HEK293 (cell line): Measurements from ENCODE around the gene CHRNE.
"Not testable (repeated sequence)": the region's sequence is repeated elsewhere in the genome, so short reads cannot be mapped to it uniquely, and the experiment has no call there.

Experiments used
- CTCF ChIA-PET: fragments of 350-600 bp; formaldehyde crosslinking; extraction: SDS; loops from one replicate; lab custom pipeline; 2021; ENCODE audit warnings: antibody characterized with exemption; lab: Yijun Ruan, JAX
- POLR2A ChIA-PET: fragments of 300-600 bp; formaldehyde crosslinking; extraction: SDS; loops from one replicate; lab custom pipeline; 2020; ENCODE audit warnings: antibody characterized with exemption, inconsistent platforms; lab: Yijun Ruan, JAX
- H3K27ac ChIP-seq: fragments of 200-500 bp; sonication (Bioruptor generic); 2 replicates; pipeline ENCODE4 v1.5.1; 2014; ENCODE audit warnings: low read depth, low read length, control low read depth, inconsistent platforms; ENCODE audit errors: extremely low read depth
- H3K36me3 ChIP-seq, 2 experiments: fragments of 200-500 bp in 1 of 2; sonication (Bioruptor generic) in 1 of 2; 1 replicate in 1 of 2; 2 replicates in 1 of 2; pipeline ENCODE4 v1.5.1; 2014 to 2017; ENCODE audit warnings: inconsistent platforms in 2 of 2, low read length in 2 of 2; ENCODE audit not compliant: control insufficient read depth in 2 of 2, insufficient read depth in 1 of 2
- H3K4me1 ChIP-seq: fragments of 200-500 bp; sonication (Bioruptor generic); 2 replicates; pipeline ENCODE4 v1.5.1; 2014; ENCODE audit warnings: mild to moderate bottlenecking, low read length, inconsistent platforms; ENCODE audit not compliant: control insufficient read depth, insufficient read depth
- H3K4me3 ChIP-seq: 2 replicates; pipeline ENCODE4 v1.5.1; 2011; ENCODE audit warnings: low read depth, mild to moderate bottlenecking, control low read depth, low read length, moderate library complexity
- H3K9me3 ChIP-seq: fragments of 200-500 bp; sonication (Bioruptor generic); 2 replicates; pipeline ENCODE4 v1.5.1; 2014; ENCODE audit warnings: low read depth, low read length, inconsistent platforms; ENCODE audit not compliant: control insufficient read depth, insufficient read depth
- BCL11B ChIP-seq: fragments of 450-650 bp; formaldehyde crosslinking; IDR thresholded peaks from 2 replicates; pipeline ENCODE4 v1.5.1; 2016; ENCODE audit warnings: low read depth, missing biosample characterization, missing genetic modification characterization
- KLF8 ChIP-seq: fragments of 450-650 bp; formaldehyde crosslinking; IDR thresholded peaks from 2 replicates; pipeline ENCODE4 v1.5.1; 2016; ENCODE audit warnings: missing biosample characterization, missing genetic modification characterization
- SCRT2 ChIP-seq: fragments of 450-650 bp; formaldehyde crosslinking; IDR thresholded peaks from 2 replicates; pipeline ENCODE4 v1.5.1; 2016; ENCODE audit warnings: missing biosample characterization, missing genetic modification characterization
- SP3 ChIP-seq: fragments of 450-650 bp; formaldehyde crosslinking; IDR thresholded peaks from 2 replicates; pipeline ENCODE4 v1.5.1; 2016; ENCODE audit warnings: missing biosample characterization, missing genetic modification characterization
- YY2 ChIP-seq: fragments of 450-650 bp; formaldehyde crosslinking; IDR thresholded peaks from 2 replicates; pipeline ENCODE4 v1.5.1; 2016; ENCODE audit warnings: missing biosample characterization, missing genetic modification characterization
- ZFP37 ChIP-seq: fragments of 450-650 bp; formaldehyde crosslinking; IDR thresholded peaks from 2 replicates; pipeline ENCODE4 v1.5.1; 2016; ENCODE audit warnings: missing biosample characterization, missing genetic modification characterization
- ZNF10 ChIP-seq: fragments of 450-650 bp; formaldehyde crosslinking; IDR thresholded peaks from 2 replicates; pipeline ENCODE4 v1.5.1; 2017; ENCODE audit warnings: missing biosample characterization, missing genetic modification characterization
- ZNF133 ChIP-seq: fragments of 450-650 bp; formaldehyde crosslinking; IDR thresholded peaks from 2 replicates; pipeline ENCODE4 v1.5.1; 2016; ENCODE audit warnings: missing biosample characterization, missing genetic modification characterization
- ZNF335 ChIP-seq: fragments of 450-650 bp; formaldehyde crosslinking; conservative IDR thresholded peaks from 2 replicates; pipeline ENCODE4 v1.5.1; 2016; ENCODE audit warnings: missing biosample characterization, missing genetic modification characterization
- ZNF341 ChIP-seq: fragments of 450-650 bp; formaldehyde crosslinking; IDR thresholded peaks from 2 replicates; pipeline ENCODE4; 2016; ENCODE audit warnings: low read depth, missing biosample characterization, missing genetic modification characterization
- ZNF433 ChIP-seq: fragments of 450-650 bp; formaldehyde crosslinking; IDR thresholded peaks from 2 replicates; pipeline ENCODE4 v1.5.1; 2016; ENCODE audit warnings: missing biosample characterization, missing genetic modification characterization, low read depth
- ZNF555 ChIP-seq: fragments of 450-650 bp; formaldehyde crosslinking; conservative IDR thresholded peaks from 2 replicates; pipeline ENCODE4 v1.5.1; 2017; ENCODE audit warnings: missing biosample characterization, mild to moderate bottlenecking, missing genetic modification characterization, inconsistent platforms
- ZNF654 ChIP-seq: fragments of 450-650 bp; formaldehyde crosslinking; IDR thresholded peaks from 2 replicates; pipeline ENCODE4 v1.5.1; 2016; ENCODE audit warnings: low read depth, missing biosample characterization, missing genetic modification characterization
- ZNF76 ChIP-seq: fragments of 450-650 bp; formaldehyde crosslinking; IDR thresholded peaks from 2 replicates; pipeline ENCODE4; 2016; ENCODE audit warnings: low read depth, missing biosample characterization, missing genetic modification characterization, borderline replicate concordance
- ZNF768 ChIP-seq: fragments of 450-650 bp; formaldehyde crosslinking; IDR thresholded peaks from 2 replicates; pipeline ENCODE4 v1.5.1; 2018; ENCODE audit warnings: missing biosample characterization, mild to moderate bottlenecking, missing genetic modification characterization
- TF ChIP-seq, protein P1 (sequence below): fragments of 450-650 bp; formaldehyde crosslinking; optimal IDR thresholded peaks from 2 replicates; pipeline ENCODE3; 2016; ENCODE audit warnings: missing biosample characterization, mild to moderate bottlenecking, missing genetic modification characterization
- TF ChIP-seq, protein P2 (sequence below): fragments of 450-650 bp; formaldehyde crosslinking; IDR thresholded peaks from 2 replicates; pipeline ENCODE4 v1.5.1; 2016; ENCODE audit warnings: missing biosample characterization, missing genetic modification characterization, low read depth
- TF ChIP-seq, protein P3 (sequence below): fragments of 450-650 bp; formaldehyde crosslinking; IDR thresholded peaks from 2 replicates; pipeline ENCODE4 v1.5.1; 2017; ENCODE audit warnings: missing biosample characterization, missing genetic modification characterization
- TF ChIP-seq, protein P4 (sequence below): fragments of 450-650 bp; formaldehyde crosslinking; IDR thresholded peaks from 2 replicates; pipeline ENCODE4 v1.5.1; 2016; ENCODE audit warnings: missing biosample characterization, missing genetic modification characterization

Gene CHRNE

GRCh38 chr17:4928881-4929280, 26.0 kb upstream of the CHRNE start:
- ChIA-PET POLR2A (interaction anchor here (0.9 to 2.3 kb wide), 2 partner anchors 11 to 38 kb away, joined by 3 to 13 read pairs; partner anchors contain the start of genes RNF167, SLC25A11 and SPAG7), CTCF (no interaction called here)
- Histone ChIP-seq H3K4me3 (no peak overlapping the region), H3K27ac (no peak overlapping the region), H3K9me3 (no peaks in the 10 kb centered on the region), H3K4me1 (no peaks in the 10 kb centered on the region; the same call in 1 of the 2 replicates), H3K36me3 (peaks cover 4 to 23% of the 10 kb centered on the region in 2 experiments; a peak in 2 of 3 replicates)
- TF ChIP-seq ZNF555, result no peak

DNA sequence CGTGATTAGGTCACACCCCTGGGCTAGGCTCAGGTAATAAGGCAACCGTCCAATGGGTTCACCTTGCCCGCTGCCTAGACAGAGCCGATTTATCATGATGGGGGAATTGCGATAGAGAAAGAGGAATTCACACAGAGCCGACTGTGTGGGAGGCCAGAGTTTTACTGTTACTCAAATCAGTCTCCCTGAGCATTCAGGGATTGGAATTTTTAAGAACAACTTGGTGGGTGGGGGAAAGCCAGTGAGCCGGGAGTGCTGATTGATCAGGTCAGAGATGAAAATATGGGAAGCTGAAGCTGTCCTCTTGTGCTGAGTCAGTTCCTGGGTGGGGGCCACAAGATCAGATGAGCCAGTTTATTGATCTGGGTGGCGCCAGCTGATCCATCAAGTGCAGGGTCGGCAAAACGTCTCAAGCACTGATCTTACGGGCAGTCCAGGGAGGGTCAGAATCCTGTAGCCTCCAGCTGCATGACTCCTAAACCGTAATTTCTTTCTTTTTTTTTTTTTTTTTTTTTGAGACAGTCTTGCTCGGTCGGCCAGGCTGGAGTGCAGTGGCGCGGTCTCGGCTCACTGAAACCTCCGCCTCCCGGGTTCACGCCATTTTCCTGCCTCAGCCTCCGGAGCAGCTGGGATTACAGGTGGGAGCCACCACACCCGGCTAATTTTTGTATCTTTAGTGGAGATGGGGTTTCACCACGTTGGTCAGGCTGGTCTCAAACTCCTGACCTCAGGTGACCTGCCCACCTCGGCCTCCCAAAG, 23.9 kb upstream of the CHRNE start:
- ChIA-PET CTCF (interaction anchor here (0.6 kb wide), 1 partner anchor 75 kb away, joined by 3 read pairs; no protein-coding TSS in a partner anchor), POLR2A (interaction anchor here (0.6 to 1.2 kb wide), 5 partner anchors 12 to 1081 kb away, joined by 3 to 9 read pairs (median 3); partner anchors contain the start of genes NCBP3, RNF167, SLC25A11 and SPAG7)
- not testable (repeated sequence) for H3K9me3 ChIP-seq, H3K4me1 ChIP-seq, H3K4me3 ChIP-seq, H3K27ac ChIP-seq
- peaks cover 4 to 15% of the 10 kb centered on the region in 2 experiments; a peak in 2 of 3 replicates for H3K36me3 ChIP-seq

- Histone ChIP-seq H3K36me3 (no peaks in the 10 kb centered on the region; a peak in 1 of 3 replicates), H3K9me3 (no peaks in the 10 kb centered on the region), H3K4me3 (no peak overlapping the region), H3K27ac (no peak overlapping the region), H3K4me1 (no peaks in the 10 kb centered on the region)
- CTCF ChIA-PET, result interaction anchor here (0.6 to 0.7 kb wide), 3 partner anchors 69 to 429 kb away, joined by 3 to 5 read pairs (median 4); no protein-coding TSS in a partner anchor
- POLR2A ChIA-PET, result interaction anchor here (1.4 kb wide), 1 partner anchor 30 kb away, joined by 3 read pairs; the partner anchor contains the start of gene ENO3
- TF ChIP-seq ZNF10 (tag by site-specific recombination) (no peak), ZNF341 (tag by site-specific recombination) (no peak), ZNF768 (no peak), SP3 (tag by site-specific recombination) (no peak), ZNF335 (tag by site-specific recombination) (no peak), ZNF433 (no peak), BCL11B (tag by site-specific recombination) (no peak), SCRT2 (tag by site-specific recombination) (no peak), KLF8 (tag by site-specific recombination) (no peak), ZNF654 (tag by site-specific recombination) (no peak), YY2 (no peak), ZNF133 (tag by site-specific recombination) (no peak), ZFP37 (tag by site-specific recombination) (no peak), ZNF76 (tag by site-specific recombination) (no peak)
- TF ChIP-seq, protein P1, sequence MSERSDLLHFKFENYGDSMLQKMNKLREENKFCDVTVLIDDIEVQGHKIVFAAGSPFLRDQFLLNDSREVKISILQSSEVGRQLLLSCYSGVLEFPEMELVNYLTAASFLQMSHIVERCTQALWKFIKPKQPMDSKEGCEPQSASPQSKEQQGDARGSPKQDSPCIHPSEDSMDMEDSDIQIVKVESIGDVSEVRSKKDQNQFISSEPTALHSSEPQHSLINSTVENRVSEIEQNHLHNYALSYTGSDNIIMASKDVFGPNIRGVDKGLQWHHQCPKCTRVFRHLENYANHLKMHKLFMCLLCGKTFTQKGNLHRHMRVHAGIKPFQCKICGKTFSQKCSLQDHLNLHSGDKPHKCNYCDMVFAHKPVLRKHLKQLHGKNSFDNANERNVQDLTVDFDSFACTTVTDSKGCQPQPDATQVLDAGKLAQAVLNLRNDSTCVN (tag by site-specific recombination), result no peak
- TF ChIP-seq, protein P2, sequence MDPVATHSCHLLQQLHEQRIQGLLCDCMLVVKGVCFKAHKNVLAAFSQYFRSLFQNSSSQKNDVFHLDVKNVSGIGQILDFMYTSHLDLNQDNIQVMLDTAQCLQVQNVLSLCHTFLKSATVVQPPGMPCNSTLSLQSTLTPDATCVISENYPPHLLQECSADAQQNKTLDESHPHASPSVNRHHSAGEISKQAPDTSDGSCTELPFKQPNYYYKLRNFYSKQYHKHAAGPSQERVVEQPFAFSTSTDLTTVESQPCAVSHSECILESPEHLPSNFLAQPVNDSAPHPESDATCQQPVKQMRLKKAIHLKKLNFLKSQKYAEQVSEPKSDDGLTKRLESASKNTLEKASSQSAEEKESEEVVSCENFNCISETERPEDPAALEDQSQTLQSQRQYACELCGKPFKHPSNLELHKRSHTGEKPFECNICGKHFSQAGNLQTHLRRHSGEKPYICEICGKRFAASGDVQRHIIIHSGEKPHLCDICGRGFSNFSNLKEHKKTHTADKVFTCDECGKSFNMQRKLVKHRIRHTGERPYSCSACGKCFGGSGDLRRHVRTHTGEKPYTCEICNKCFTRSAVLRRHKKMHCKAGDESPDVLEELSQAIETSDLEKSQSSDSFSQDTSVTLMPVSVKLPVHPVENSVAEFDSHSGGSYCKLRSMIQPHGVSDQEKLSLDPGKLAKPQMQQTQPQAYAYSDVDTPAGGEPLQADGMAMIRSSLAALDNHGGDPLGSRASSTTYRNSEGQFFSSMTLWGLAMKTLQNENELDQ (tag by site-specific recombination), result no peak
- TF ChIP-seq, protein P3, sequence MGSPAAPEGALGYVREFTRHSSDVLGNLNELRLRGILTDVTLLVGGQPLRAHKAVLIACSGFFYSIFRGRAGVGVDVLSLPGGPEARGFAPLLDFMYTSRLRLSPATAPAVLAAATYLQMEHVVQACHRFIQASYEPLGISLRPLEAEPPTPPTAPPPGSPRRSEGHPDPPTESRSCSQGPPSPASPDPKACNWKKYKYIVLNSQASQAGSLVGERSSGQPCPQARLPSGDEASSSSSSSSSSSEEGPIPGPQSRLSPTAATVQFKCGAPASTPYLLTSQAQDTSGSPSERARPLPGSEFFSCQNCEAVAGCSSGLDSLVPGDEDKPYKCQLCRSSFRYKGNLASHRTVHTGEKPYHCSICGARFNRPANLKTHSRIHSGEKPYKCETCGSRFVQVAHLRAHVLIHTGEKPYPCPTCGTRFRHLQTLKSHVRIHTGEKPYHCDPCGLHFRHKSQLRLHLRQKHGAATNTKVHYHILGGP (tag by site-specific recombination), result no peak
- TF ChIP-seq, protein P4, sequence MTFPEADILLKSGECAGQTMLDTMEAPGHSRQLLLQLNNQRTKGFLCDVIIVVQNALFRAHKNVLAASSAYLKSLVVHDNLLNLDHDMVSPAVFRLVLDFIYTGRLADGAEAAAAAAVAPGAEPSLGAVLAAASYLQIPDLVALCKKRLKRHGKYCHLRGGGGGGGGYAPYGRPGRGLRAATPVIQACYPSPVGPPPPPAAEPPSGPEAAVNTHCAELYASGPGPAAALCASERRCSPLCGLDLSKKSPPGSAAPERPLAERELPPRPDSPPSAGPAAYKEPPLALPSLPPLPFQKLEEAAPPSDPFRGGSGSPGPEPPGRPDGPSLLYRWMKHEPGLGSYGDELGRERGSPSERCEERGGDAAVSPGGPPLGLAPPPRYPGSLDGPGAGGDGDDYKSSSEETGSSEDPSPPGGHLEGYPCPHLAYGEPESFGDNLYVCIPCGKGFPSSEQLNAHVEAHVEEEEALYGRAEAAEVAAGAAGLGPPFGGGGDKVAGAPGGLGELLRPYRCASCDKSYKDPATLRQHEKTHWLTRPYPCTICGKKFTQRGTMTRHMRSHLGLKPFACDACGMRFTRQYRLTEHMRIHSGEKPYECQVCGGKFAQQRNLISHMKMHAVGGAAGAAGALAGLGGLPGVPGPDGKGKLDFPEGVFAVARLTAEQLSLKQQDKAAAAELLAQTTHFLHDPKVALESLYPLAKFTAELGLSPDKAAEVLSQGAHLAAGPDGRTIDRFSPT, result no peak
Observed at GRCh38 chr17:4921320-4921719, 18.4 kb upstream of the CHRNE start.
